H9 (cell line): ENCODE results near the gene PLXNA4. TPM values are rescaled to one million over a fixed set of nuclear protein-coding genes. Genes with fewer than 3 reads are reported as not detected.

Source experiments
- DNase-seq: peaks from one replicate; pipeline ENCODE4 v3.0.0-alpha.2; 2017
- H2AFZ ChIP-seq: one replicate; pipeline ENCODE4 v1.6.1; 2013; ENCODE audit warnings: mild to moderate bottlenecking, low read length, control low read depth, moderate library complexity
- H2AK5ac ChIP-seq: 2 replicates; pipeline ENCODE4 v1.6.1; 2013; ENCODE audit warnings: low read length, control low read depth, mixed read lengths; ENCODE audit not compliant: insufficient read length
- H2BK120ac ChIP-seq: one replicate; pipeline ENCODE4 v1.6.1; 2013; ENCODE audit warnings: low read depth, mild to moderate bottlenecking, low read length, control low read depth, inconsistent platforms; ENCODE audit not compliant: poor library complexity, severe bottlenecking
- H2BK12ac ChIP-seq: 2 replicates; pipeline ENCODE4 v1.6.1; 2013; ENCODE audit warnings: low read length, control low read depth, mixed read lengths, low read depth; ENCODE audit not compliant: insufficient read length
- H2BK15ac ChIP-seq: 2 replicates; pipeline ENCODE4 v1.6.1; 2013; ENCODE audit warnings: low read depth, low read length, control low read depth
- H2BK20ac ChIP-seq: one replicate; pipeline ENCODE4 v1.6.1; 2013; ENCODE audit warnings: low read depth, mild to moderate bottlenecking, low read length, control low read depth, inconsistent platforms; ENCODE audit not compliant: poor library complexity, severe bottlenecking
- H2BK5ac ChIP-seq: 2 replicates; pipeline ENCODE4 v1.6.1; 2013; ENCODE audit warnings: low read length, control low read depth, mixed read lengths; ENCODE audit not compliant: insufficient read length
- H3K14ac ChIP-seq: 2 replicates; pipeline ENCODE4 v1.6.1; 2013; ENCODE audit warnings: low read length, control low read depth; ENCODE audit not compliant: insufficient read depth
- H3K18ac ChIP-seq: 2 replicates; pipeline ENCODE4 v1.6.1; 2013; ENCODE audit warnings: low read depth, mild to moderate bottlenecking, mixed read lengths, low read length, control low read depth; ENCODE audit not compliant: insufficient read length
- H3K23ac ChIP-seq: 2 replicates; pipeline ENCODE4 v1.6.1; 2013; ENCODE audit warnings: low read length, control low read depth, mixed read lengths, low read depth; ENCODE audit not compliant: insufficient read length
- H3K23me2 ChIP-seq: 2 replicates; pipeline ENCODE4 v1.6.1; 2013; ENCODE audit warnings: low read depth, mild to moderate bottlenecking, mixed read lengths, low read length, control low read depth; ENCODE audit not compliant: insufficient read length, poor library complexity, severe bottlenecking
- H3K27ac ChIP-seq: 2 replicates; pipeline ENCODE4 v1.5.1; 2013; ENCODE audit warnings: low read length, control low read depth, mixed read lengths, low read depth; ENCODE audit not compliant: insufficient read length
- H3K27me3 ChIP-seq: 2 replicates; pipeline ENCODE4 v1.6.1; 2013; ENCODE audit warnings: low read length, control low read depth, inconsistent platforms; ENCODE audit not compliant: insufficient read depth
- H3K4ac ChIP-seq: 2 replicates; pipeline ENCODE4 v1.6.1; 2013; ENCODE audit warnings: low read depth, mild to moderate bottlenecking, control low read depth, inconsistent platforms, low read length, moderate library complexity
- H3K4me1 ChIP-seq: 2 replicates; pipeline ENCODE4 v1.6.1; 2013; ENCODE audit warnings: low read length, control low read depth, inconsistent platforms; ENCODE audit not compliant: insufficient read depth
- H3K4me2 ChIP-seq: 2 replicates; pipeline ENCODE4 v1.6.1; 2013; ENCODE audit warnings: low read length, control low read depth, mixed read lengths; ENCODE audit not compliant: insufficient read length, insufficient read depth
- H3K56ac ChIP-seq: 2 replicates; pipeline ENCODE4 v1.6.1; 2013; ENCODE audit warnings: low read depth, mild to moderate bottlenecking, mixed read lengths, low read length, control low read depth; ENCODE audit not compliant: insufficient read length
- H3K79me1 ChIP-seq: 2 replicates; pipeline ENCODE4 v1.6.1; 2013; ENCODE audit warnings: low read depth, mild to moderate bottlenecking, moderate library complexity, low read length, control low read depth, inconsistent platforms; ENCODE audit not compliant: insufficient read depth, poor library complexity, severe bottlenecking
- H3K79me2 ChIP-seq: 2 replicates; pipeline ENCODE4 v1.6.1; 2013; ENCODE audit warnings: low read length, control low read depth, inconsistent platforms; ENCODE audit not compliant: insufficient read depth
- H3K9ac ChIP-seq: 2 replicates; pipeline ENCODE4 v1.6.1; 2013; ENCODE audit warnings: low read length, control low read depth, mixed read lengths; ENCODE audit not compliant: insufficient read length; ENCODE audit errors: extremely low read depth
- H3K9me3 ChIP-seq: one replicate; pipeline ENCODE4 v1.6.1; 2013; ENCODE audit warnings: low read depth, low read length, inconsistent platforms; ENCODE audit not compliant: control insufficient read depth
- H3T11ph ChIP-seq: one replicate; pipeline ENCODE4 v1.6.1; 2013; ENCODE audit warnings: mild to moderate bottlenecking, low read length, control low read depth, inconsistent platforms
- H4K20me1 ChIP-seq: one replicate; pipeline ENCODE4 v1.6.1; 2013; ENCODE audit not compliant: control insufficient read depth, insufficient read length, insufficient read depth
- H4K5ac ChIP-seq: 2 replicates; pipeline ENCODE4 v1.6.1; 2013; ENCODE audit warnings: low read depth, mild to moderate bottlenecking, mixed read lengths, low read length, control low read depth; ENCODE audit not compliant: insufficient read length
- H4K8ac ChIP-seq: replicated peaks from 2 replicates; pipeline ENCODE4 v1.6.1; 2013; ENCODE audit warnings: low read length, control low read depth, mixed read lengths, low read depth; ENCODE audit not compliant: insufficient read length
- H4K91ac ChIP-seq: 2 replicates; pipeline ENCODE4 v1.6.1; 2013; ENCODE audit warnings: low read depth, mild to moderate bottlenecking, moderate library complexity, mixed read lengths, low read length, control low read depth; ENCODE audit not compliant: insufficient read length
- H3K27ac Mint-ChIP-seq, 3 experiments: 2 replicates in 2 of 3; 3 replicates in 1 of 3; pipeline ENCODE4 v1.8.0; 2020 to 2021; ENCODE audit warnings: mixed read lengths in 3 of 3, mild to moderate bottlenecking in 1 of 3, moderate library complexity in 1 of 3
- H3K27me3 Mint-ChIP-seq: 2 replicates; pipeline ENCODE4 v1.8.0; 2021; ENCODE audit warnings: low read depth, mild to moderate bottlenecking, moderate library complexity, mixed read lengths
- H3K36me3 Mint-ChIP-seq, 3 experiments: 2 replicates in 2 of 3; 3 replicates in 1 of 3; pipeline ENCODE4 v1.8.0; 2020 to 2021; ENCODE audit warnings: low read depth in 3 of 3, mixed read lengths in 3 of 3; ENCODE audit not compliant: insufficient read depth in 1 of 3
- H3K4me1 Mint-ChIP-seq, 2 experiments: 2 replicates each; pipeline ENCODE4 v1.8.0; 2020; ENCODE audit warnings: mixed read lengths in 2 of 2
- H3K4me3 Mint-ChIP-seq, 2 experiments: 2 replicates in 1 of 2; 3 replicates in 1 of 2; pipeline ENCODE4 v1.8.0; 2020 to 2021; ENCODE audit warnings: mild to moderate bottlenecking in 2 of 2, mixed read lengths in 2 of 2, moderate library complexity in 1 of 2
- H3K9me3 Mint-ChIP-seq, 2 experiments: 2 replicates in 1 of 2; 3 replicates in 1 of 2; pipeline ENCODE4 v1.8.0; 2020; ENCODE audit warnings: mild to moderate bottlenecking in 2 of 2, mixed read lengths in 2 of 2, moderate library complexity in 1 of 2
- CTCF ChIP-seq: fragments of 200-600 bp; sonication (generic); conservative IDR thresholded peaks from 3 replicates; pipeline ENCODE4 v1.8.0; 2021; ENCODE audit warnings: antibody characterized with exemption, mild to moderate bottlenecking
- WGBS: extraction: QIAGEN DNeasy Blood & Tissue Kit; methylation state at CpG from one replicate; pipeline ENCODE4 v1.1.7; 2013; ENCODE audit warnings: missing lambda C conversion rate, low lambda C conversion rate, mixed read lengths; ENCODE audit not compliant: insufficient read length; ENCODE audit errors: extremely low coverage; 5-methylcytosine and 5-hydroxymethylcytosine counted together
- total RNA-seq: library from RNA; stranded (reverse); gene quantifications from 2 replicates; pipeline ENCODE4 v1.2.1, GENCODE V29; 2021

The PLXNA4 gene
- total RNA-seq, 1 experiment from 2014 or later, result 0.35 TPM

GRCh38 chr7:132544025-132544424 is 32.2 kb downstream of the PLXNA4 start:
- peaks cover 56 to 60% of the 10 kb centered on the region in 2 experiments for H3K4me1 Mint-ChIP-seq

More at GRCh38 chr7:132544025-132544424, 32.2 kb downstream of the PLXNA4 start:
- Histone ChIP-seq H3K79me2 (no peaks in the 10 kb centered on the region), H3T11ph (no peak overlapping the region), H3K23ac (no peak overlapping the region), H3K4me1 (peaks cover 7% of the 10 kb centered on the region; the same call in 1 of the 2 replicates), H2AK5ac (no peak overlapping the region), H3K4me2 (no peak overlapping the region), H2BK120ac (no peak overlapping the region), H2BK12ac (no peak overlapping the region), H3K23me2 (no peaks in the 10 kb centered on the region), H3K27ac (no peak overlapping the region), H3K14ac (no peak overlapping the region), H4K20me1 (no peaks in the 10 kb centered on the region), H3K9me3 (no peaks in the 10 kb centered on the region), H2AFZ (no peak overlapping the region), H3K18ac (no peak overlapping the region), H4K91ac (no peak overlapping the region), H2BK20ac (no peak overlapping the region), H2BK15ac (no peak overlapping the region), H4K5ac (no peak overlapping the region), H4K8ac (no peak overlapping the region), H3K4ac (no peak overlapping the region), H3K27me3 (no peaks in the 10 kb centered on the region), H3K9ac (no peak overlapping the region), H3K79me1 (no peaks in the 10 kb centered on the region), H2BK5ac (no peak overlapping the region), H3K56ac (no peak overlapping the region)
- Mint-ChIP-seq H3K36me3 (peaks cover 0 to 3% (median 0%) of the 10 kb centered on the region in 3 experiments; a peak in 2 of 7 replicates), H3K27me3 (peaks cover 63% of the 10 kb centered on the region), H3K27ac (no peak overlapping the region), H3K9me3 (peaks cover 0 to 2% of the 10 kb centered on the region in 2 experiments; a peak in 2 of 5 replicates), H3K4me3 (no peak overlapping the region)
- WGBS, result no CpG with 5 or more reads among the region's 1 CpG
- DNase-seq, result no peak
- TF ChIP-seq CTCF, result no peak
